Lower leg skin (tissue), 3 donors: ENCODE measurements around the gene ACIN1.

ENCODE experiments used
- CTCF ChIP-seq, 3 donors: fragments of 450-650 bp; IDR thresholded peaks; one replicate each; pipeline ENCODE4 v1.5.1; 2016; ENCODE audit warnings: antibody characterized with exemption in 3 of 3, mild to moderate bottlenecking in 3 of 3, moderate library complexity in 2 of 3
- POLR2A ChIP-seq, 2 donors: fragments of 450-650 bp; IDR thresholded peaks; one replicate each; pipeline ENCODE4 v1.6.1; 2016 to 2017; ENCODE audit warnings: antibody characterized with exemption in 2 of 2, mild to moderate bottlenecking in 1 of 2, moderate library complexity in 1 of 2

DNA sequence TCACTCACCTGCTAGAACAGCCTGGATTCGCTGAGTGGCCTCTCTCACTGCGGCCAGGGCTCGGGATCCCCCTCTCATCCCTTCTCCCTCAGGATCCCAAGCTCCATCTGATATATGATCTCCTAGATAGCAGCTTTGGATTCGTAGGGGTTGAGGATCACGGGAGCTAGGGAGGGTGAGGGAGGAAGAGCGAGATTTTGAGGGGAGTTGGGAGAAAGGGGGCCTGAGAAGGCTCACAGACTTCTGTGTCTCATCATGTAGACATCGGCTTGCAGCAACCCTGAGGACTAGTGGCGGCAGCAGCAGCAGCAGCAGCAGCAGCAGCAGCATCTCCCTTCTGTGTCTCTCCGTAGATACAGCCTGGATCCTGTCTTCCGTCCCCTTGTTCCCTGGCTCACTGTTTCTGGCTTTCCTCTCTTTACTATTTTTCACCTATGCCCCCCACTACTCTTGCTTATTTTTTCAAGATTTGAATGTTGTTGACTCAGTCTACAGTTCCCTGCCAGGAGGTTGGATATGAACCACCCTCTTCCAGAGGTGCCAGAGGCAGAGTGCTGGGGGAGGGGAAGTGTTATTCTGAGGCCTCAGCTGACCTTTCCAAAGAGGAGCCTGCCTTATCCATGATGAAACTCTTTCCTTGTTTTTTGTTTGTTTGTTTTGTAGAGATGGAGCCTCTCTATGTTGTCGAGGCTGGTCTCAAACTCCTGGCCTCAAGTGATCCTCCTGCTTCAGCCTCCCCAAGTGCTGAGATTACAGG lies 9.8 kb upstream of the ACIN1 start, which contains the start of gene CIROP:
- TF ChIP-seq POLR2A (IDR thresholded peaks at IDR 0.05) (no peak), CTCF (IDR thresholded peaks at IDR 0.05) (no peak)
